Esophagus squamous epithelium (tissue), 5 donors: ENCODE measurements around the gene HOPX. TPM values are rescaled to one million over a fixed set of nuclear protein-coding genes. Genes with fewer than 3 reads are reported as not detected.
"Not testable (repeated sequence)": the region's sequence is repeated elsewhere in the genome, so short reads cannot be mapped to it uniquely, and the experiment has no call there.

Experiments
- DNase-seq: peaks from one replicate; lab custom pipeline; 2025; lab: John Stamatoyannopoulos, UW
- H3K27ac ChIP-seq, 4 donors: fragments of 200-600 bp; sonication (generic); one replicate each; pipeline ENCODE4 v1.5.1; 2016 to 2019; ENCODE audit warnings: mild to moderate bottlenecking in 1 of 4
- H3K27me3 ChIP-seq, 4 donors: fragments of 200-600 bp; sonication (generic); 1 replicate in 3 of 4; 2 replicates in 1 of 4; pipeline versions ENCODE4 v1.5.1 to v1.6.0; 2017 to 2021; ENCODE audit warnings: antibody characterized with exemption in 1 of 4
- H3K36me3 ChIP-seq, 3 donors: fragments of 200-600 bp; sonication (generic); one replicate each; pipeline ENCODE4 v1.5.1; 2016 to 2019
- H3K4me1 ChIP-seq, 3 donors: fragments of 200-600 bp; sonication (generic); one replicate each; pipeline ENCODE4 v1.5.1; 2017 to 2019
- H3K4me3 ChIP-seq, 4 donors: fragments of 200-600 bp; sonication (generic); 1 replicate in 3 of 4; 2 replicates in 1 of 4; pipeline ENCODE4 v1.5.1; 2016 to 2019; ENCODE audit warnings: mild to moderate bottlenecking in 2 of 4, moderate library complexity in 1 of 4
- H3K9me3 ChIP-seq, 3 donors: fragments of 200-600 bp; sonication (generic); one replicate each; pipeline ENCODE4 v1.5.1; 2016 to 2019
- CTCF ChIP-seq, 6 experiments: fragments of 450-650 bp in 4 of 6; fragments of 200-600 bp in 2 of 6; sonication (generic) in 2 of 6; IDR thresholded peaks; one replicate each; pipeline ENCODE4 v1.5.1; 2016 to 2019; ENCODE audit warnings: antibody characterized with exemption in 6 of 6, mild to moderate bottlenecking in 4 of 6, moderate library complexity in 4 of 6
- POLR2A ChIP-seq, 4 donors: fragments of 450-650 bp; IDR thresholded peaks; one replicate each; pipeline ENCODE4 v1.6.1; 2017; ENCODE audit warnings: antibody characterized with exemption in 4 of 4, mild to moderate bottlenecking in 4 of 4, moderate library complexity in 3 of 4
- WGBS, 2 donors: methylation state at CpG; one replicate each; pipeline ENCODE4 v1.1.5; 2018; 5-methylcytosine and 5-hydroxymethylcytosine counted together
- intact Hi-C: fragments of 100-400 bp; cut with DNase I; formaldehyde crosslinking; loops from one replicate; pipeline ENCODE4 v1.15.0; 2022
- total RNA-seq, 4 donors: library from RNA; depleted of rRNA; stranded (reverse); fragments of >200 nt; gene quantifications; one replicate each; pipeline ENCODE4 v1.1.0, GENCODE V29; 2016
- donor health status: DM: yes; HTN: yes; CAD: no.

The HOPX gene
- total RNA-seq, 4 donors from 2014 or later: 319 to 373 (median 338) TPM

- peaks cover 0 to 30% (median 0%) of the 10 kb centered on the region in 3 donors for H3K4me1 ChIP-seq
- no peak for DNase-seq
- no peak overlapping the region for H3K4me3 ChIP-seq
- H3K36me3 ChIP-seq: no peaks in the 10 kb centered on the region
- intact Hi-C loops: no loop called here
- TF ChIP-seq POLR2A (IDR thresholded peaks at IDR 0.05) (no peak), CTCF (IDR thresholded peaks at IDR 0.05) (no peak)
- peak overlapping the region; percentile 31 to 73 (median 52) for H3K27ac ChIP-seq
- peaks cover 0 to 10% (median 0%) of the 10 kb centered on the region in 4 donors for H3K27me3 ChIP-seq
- 51 to 53% methylated on average over 5 of the region's 5 CpGs for WGBS, 2 donors
- no peaks in the 10 kb centered on the region for H3K9me3 ChIP-seq
Measured at GRCh38 chr4:56613101-56613862, 67.8 kb downstream of the HOPX start.

GRCh38 chr4:56612282-56612681 lies 68.8 kb downstream of the HOPX start:
- no peak for DNase-seq
- Histone ChIP-seq H3K4me3 (no peak overlapping the region), H3K36me3 (no peaks in the 10 kb centered on the region), H3K9me3 (no peaks in the 10 kb centered on the region), H3K4me1 (peaks cover 0 to 29% (median 0%) of the 10 kb centered on the region in 3 donors), H3K27ac (no peak overlapping the region), H3K27me3 (peaks cover 0 to under 1% (median 0%) of the 10 kb centered on the region in 4 donors)
- 69 to 76% methylated on average over 11 of the region's 11 CpGs for WGBS, 2 donors
- intact Hi-C loops: no loop called here
- TF ChIP-seq CTCF (IDR thresholded peaks at IDR 0.05) (no peak), POLR2A (IDR thresholded peaks at IDR 0.05) (no peak)

GRCh38 chr4:56611501-56611900 lies 69.6 kb downstream of the HOPX start:
- no peak for TF ChIP-seq POLR2A (IDR thresholded peaks at IDR 0.05)
- TF ChIP-seq CTCF (IDR thresholded peaks at IDR 0.05): no peak
- Histone ChIP-seq H3K36me3 (no peaks in the 10 kb centered on the region), H3K9me3 (no peaks in the 10 kb centered on the region), H3K27ac (no peak overlapping the region), H3K4me3 (no peak overlapping the region), H3K27me3 (peaks cover 0 to 1% (median 0%) of the 10 kb centered on the region in 4 donors), H3K4me1 (peaks cover 0 to 29% (median 0%) of the 10 kb centered on the region in 3 donors)
- WGBS, 2 donors: 71 to 83% methylated on average over 2 of the region's 2 CpGs
- intact Hi-C loops: no loop called here
- no peak for DNase-seq

- H3K27me3 ChIP-seq, H3K9me3 ChIP-seq, H3K27ac ChIP-seq, H3K36me3 ChIP-seq, H3K4me3 ChIP-seq, DNase-seq, intact Hi-C loops: not testable (repeated sequence)
- peaks cover 0 to 27% (median 0%) of the 10 kb centered on the region in 3 donors for H3K4me1 ChIP-seq
Measured at GRCh38 chr4:56610170-56610569, 70.9 kb downstream of the HOPX start.

GRCh38 chr4:56607926-56608325 lies 73.2 kb downstream of the HOPX start:
- Histone ChIP-seq H3K27ac (no peak overlapping the region), H3K4me3 (no peak overlapping the region), H3K9me3 (no peaks in the 10 kb centered on the region), H3K4me1 (peaks cover 0 to 5% (median 0%) of the 10 kb centered on the region in 3 donors), H3K27me3 (peaks cover 0 to 6% (median 0%) of the 10 kb centered on the region in 4 donors), H3K36me3 (no peaks in the 10 kb centered on the region)
- TF ChIP-seq CTCF (IDR thresholded peaks at IDR 0.05): no peak
- TF ChIP-seq POLR2A (IDR thresholded peaks at IDR 0.05): no peak
- intact Hi-C loops: no loop called here
- DNase-seq: no peak
